ENCODE measurements around the gene FHL2.

- no peak for TF ChIP-seq POLR2A (IDR thresholded peaks at IDR 0.05)
- no peak for TF ChIP-seq CTCF (IDR thresholded peaks at IDR 0.05)
These were observed 8.4 kb downstream of the FHL2 start for GRCh38 chr2:105390454-105390853.

All from adrenal gland (tissue), 5 donors.